H4 (cell line): ENCODE data around the gene ZNF628. TPM values are rescaled to one million over a fixed set of nuclear protein-coding genes. Genes with fewer than 3 reads are reported as not detected.

Source experiments
- DNase-seq: peaks from one replicate; pipeline ENCODE4 v3.0.0-alpha.2; 2015; ENCODE audit warnings: low spot score
- total RNA-seq: library from RNA; depleted of rRNA; stranded (reverse); fragments of >200 nt; shearing (Covaris generic); gene quantifications from 2 replicates; pipeline ENCODE4 v1.2.3, GENCODE V29; 2014

Gene ZNF628
- total RNA-seq, 1 experiment from 2014 or later: 3.9 TPM

- DNase-seq: no peak
These were observed 26.9 kb upstream of the ZNF628 start for GRCh38 chr19:55449469-55449868.

- DNase-seq: no peak
These were observed 25.1 kb upstream of the ZNF628 start for GRCh38 chr19:55451163-55451964.

GRCh38 chr19:55451965-55452748 is 24.3 kb upstream of the ZNF628 start:
- DNase-seq: no peak

GRCh38 chr19:55452749-55453346 is 23.6 kb upstream of the ZNF628 start:
- peak; percentile 63 for DNase-seq

GRCh38 chr19:55453511-55454260 is 22.7 kb upstream of the ZNF628 start:
- DNase-seq: no peak

GRCh38 chr19:55454787-55455243 is 21.6 kb upstream of the ZNF628 start:
- peak; percentile 64 for DNase-seq

- no peak for DNase-seq
These were observed 20.7 kb upstream of the ZNF628 start for GRCh38 chr19:55455576-55456235.

GRCh38 chr19:55456347-55456746 is 20.1 kb upstream of the ZNF628 start:
- no peak for DNase-seq

GRCh38 chr19:55457683-55458457 is 18.5 kb upstream of the ZNF628 start:
- no peak for DNase-seq

GRCh38 chr19:55459551-55459949 is 16.9 kb upstream of the ZNF628 start:
- DNase-seq: no peak

GRCh38 chr19:55459950-55460657 is 16.3 kb upstream of the ZNF628 start:
- no peak for DNase-seq

- peak; percentile 85 for DNase-seq
These were observed 15.7 kb upstream of the ZNF628 start for GRCh38 chr19:55460670-55461258.

- peak; percentile 100 for DNase-seq
These were observed 15.0 kb upstream of the ZNF628 start, which contains the start of gene ISOC2 for GRCh38 chr19:55461259-55461973. Gene ISOC2, minus strand, starts transcription at chr19:55461642. Its CDS starts 5,156 bp downstream, at chr19:55456486.

GRCh38 chr19:55461974-55462626 is 14.3 kb upstream of the ZNF628 start:
- no peak for DNase-seq

- DNase-seq: no peak
These were observed 13.7 kb upstream of the ZNF628 start for GRCh38 chr19:55462722-55463121.

- no peak for DNase-seq
These were observed 12.8 kb upstream of the ZNF628 start for GRCh38 chr19:55463583-55464031.

- DNase-seq: no peak
These were observed 12.3 kb upstream of the ZNF628 start for GRCh38 chr19:55464039-55464661.
